Urothelium cell line (cell line): Measurements from ENCODE around the gene JMY.
"Not testable (repeated sequence)": the region's sequence is repeated elsewhere in the genome, so short reads cannot be mapped to it uniquely, and the experiment has no call there.

ENCODE experiments used
- DNase-seq: peaks from one replicate; pipeline ENCODE4 v3.0.0; 2011; ENCODE audit warnings: low spot score, mixed read lengths
- FAIRE-seq: peaks from 2 replicates; lab custom pipeline; 2011; peaks lifted over from hg19 to GRCh38; lab: Jason Lieb, UNC

Gene JMY

DNA sequence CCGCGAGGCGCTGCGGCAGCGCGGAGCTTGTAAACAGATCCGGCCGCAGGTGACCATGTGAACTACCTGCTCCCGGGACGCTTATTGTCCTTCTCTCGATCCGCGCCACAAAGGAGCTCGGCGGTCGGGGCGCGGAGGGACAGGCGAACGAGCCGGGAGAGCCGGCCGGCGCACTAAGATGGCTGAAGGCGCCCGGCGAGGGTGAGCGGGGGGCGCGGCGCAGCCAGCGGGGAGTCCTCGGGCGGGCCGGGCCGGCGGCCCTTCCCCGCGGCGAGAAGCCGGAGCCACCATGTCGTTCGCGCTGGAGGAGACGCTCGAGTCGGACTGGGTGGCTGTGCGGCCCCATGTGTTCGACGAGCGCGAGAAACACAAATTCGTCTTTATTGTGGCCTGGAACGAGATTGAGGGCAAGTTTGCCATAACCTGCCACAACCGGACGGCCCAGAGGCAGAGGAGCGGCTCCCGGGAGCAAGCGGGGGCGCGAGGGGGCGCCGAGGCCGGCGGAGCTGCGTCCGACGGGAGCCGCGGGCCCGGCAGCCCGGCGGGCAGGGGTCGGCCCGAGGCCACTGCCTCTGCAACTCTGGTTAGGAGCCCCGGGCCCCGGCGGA, 535 bp downstream of the JMY start:
- DNase-seq, result peak; percentile 45

GRCh38 chr5:79236970-79237739, 1.2 kb downstream of the JMY start:
- no peak for FAIRE-seq
- DNase-seq, result peak; percentile 46

More for the DNA sequence above, 535 bp downstream of the JMY start:
- no peak for FAIRE-seq

GRCh38 chr5:79237740-79238560, 2.0 kb downstream of the JMY start:
- DNase-seq (no peak), FAIRE-seq (no peak)

DNA sequence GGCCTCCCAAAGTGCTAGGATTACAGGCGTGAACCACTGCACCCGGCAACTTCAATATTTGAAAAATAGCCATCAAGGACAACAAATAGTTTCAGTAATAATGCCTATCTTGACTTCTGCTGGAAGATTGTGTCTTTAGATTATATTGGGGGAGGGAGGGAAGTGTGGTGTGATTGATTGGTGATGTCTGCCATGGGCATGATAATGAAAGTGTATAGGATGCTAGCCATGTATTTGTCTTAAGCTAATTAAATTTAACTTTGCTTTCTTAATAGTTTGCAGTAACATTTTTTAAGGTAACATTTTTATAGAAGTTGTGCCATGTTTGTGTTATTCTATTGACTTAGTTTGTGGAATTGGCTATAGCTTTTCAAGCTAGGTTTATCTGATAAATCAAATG, 4.6 kb downstream of the JMY start:
- no peak for FAIRE-seq
- DNase-seq, result no peak

GRCh38 chr5:79241535-79241979, 5.6 kb downstream of the JMY start:
- DNase-seq, result no peak
- FAIRE-seq, result no peak

GRCh38 chr5:79242242-79243039, 6.5 kb downstream of the JMY start:
- no peak for DNase-seq
- FAIRE-seq, result no peak

DNA sequence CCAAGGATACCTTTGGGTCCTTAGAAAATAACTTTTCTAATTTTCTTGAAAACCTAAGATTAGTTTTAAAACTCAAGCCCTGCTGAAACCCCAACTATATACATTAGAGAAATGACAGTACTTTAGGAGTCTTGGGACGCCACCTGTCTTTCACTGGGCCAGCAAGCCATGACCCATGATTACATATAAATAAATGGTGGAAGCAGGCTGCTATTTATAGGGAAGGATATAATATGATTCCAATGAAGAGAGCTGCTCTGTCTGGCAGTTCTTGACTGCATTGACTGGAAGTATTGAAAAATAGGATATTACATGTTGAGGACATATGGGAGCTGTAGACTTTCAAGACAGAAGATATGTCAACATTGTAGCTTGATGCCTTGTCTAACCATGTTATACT, 7.3 kb downstream of the JMY start:
- DNase-seq (no peak), FAIRE-seq (no peak)

GRCh38 chr5:79254067-79254466, 18.1 kb downstream of the JMY start:
- DNase-seq, FAIRE-seq: not testable (repeated sequence)

- FAIRE-seq, result no peak
- DNase-seq, result peak; percentile 48
These were observed 20.0 kb downstream of the JMY start for GRCh38 chr5:79255786-79256557.

- no peak for FAIRE-seq
- no peak for DNase-seq
These were observed 20.6 kb downstream of the JMY start for GRCh38 chr5:79256563-79256962.

DNA sequence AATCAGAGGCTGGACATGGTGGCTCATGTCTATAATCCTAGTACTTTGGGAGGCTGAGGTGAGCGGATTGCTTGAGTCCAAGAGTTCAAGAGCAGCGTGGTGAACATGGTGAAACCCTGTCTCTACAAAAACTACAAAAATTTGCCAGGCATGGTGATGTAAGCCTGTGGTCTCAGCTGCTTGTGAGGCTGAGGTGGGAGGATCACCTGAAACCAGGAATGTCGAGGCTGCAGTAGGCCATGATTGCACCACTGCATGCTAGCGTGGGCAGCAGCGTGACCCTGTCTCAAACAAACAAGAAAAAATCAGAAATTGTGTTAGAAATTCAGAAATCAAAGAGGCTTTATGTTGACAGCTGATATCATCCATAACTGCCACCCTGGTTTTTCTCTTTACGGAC, 21.4 kb downstream of the JMY start:
- FAIRE-seq, result no peak
- DNase-seq, result no peak

DNA sequence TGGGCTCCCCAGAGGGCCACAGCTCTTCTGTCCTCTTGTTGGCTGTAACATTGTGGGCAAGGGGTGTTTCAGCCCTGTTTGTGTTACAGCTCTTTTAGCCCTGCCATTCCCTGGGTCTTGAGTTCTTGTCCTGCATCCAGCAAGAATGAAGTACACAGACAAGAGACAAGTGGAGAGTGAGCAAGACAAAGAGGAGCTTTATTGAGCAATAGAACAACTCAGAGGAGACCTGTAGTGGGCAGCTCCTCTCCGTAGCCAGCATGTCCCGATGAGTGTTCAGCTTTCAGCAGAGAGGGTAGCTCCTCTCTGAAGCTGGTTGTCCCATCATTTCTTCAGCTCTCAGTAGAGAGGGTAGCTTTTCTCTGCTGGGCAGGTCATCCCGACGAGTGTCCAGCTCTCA, 22.9 kb downstream of the JMY start:
- FAIRE-seq, result no peak
- DNase-seq, result no peak

- DNase-seq (no peak), FAIRE-seq (no peak)
These were observed 23.5 kb downstream of the JMY start for GRCh38 chr5:79259383-79259782.

GRCh38 chr5:79259810-79260209, 23.9 kb downstream of the JMY start:
- FAIRE-seq (no peak), DNase-seq (no peak)

DNA sequence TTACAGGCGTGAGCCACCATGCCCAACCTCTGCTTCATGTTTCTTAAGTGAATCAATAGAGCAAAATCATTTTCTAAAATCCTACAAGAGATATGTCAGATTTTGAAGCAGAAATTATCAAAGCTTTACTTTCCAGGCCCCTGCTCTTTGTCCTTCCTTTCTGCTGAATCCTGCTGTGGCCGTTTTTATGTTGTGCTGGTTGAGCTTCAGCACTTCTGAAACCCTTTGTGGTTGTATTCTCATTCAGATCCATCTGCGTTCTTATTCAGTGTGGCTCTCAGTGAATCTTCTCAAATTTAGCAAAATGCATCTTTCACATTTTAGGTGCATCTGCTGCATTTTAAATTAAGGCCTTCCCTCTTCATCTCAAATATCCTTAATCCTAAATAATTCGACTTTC, 26.0 kb downstream of the JMY start:
- FAIRE-seq (no peak), DNase-seq (no peak)

- no peak for DNase-seq
- no peak for FAIRE-seq
These were observed 27.4 kb downstream of the JMY start for GRCh38 chr5:79263290-79263689.

- FAIRE-seq (no peak), DNase-seq (no peak)
These were observed 31.2 kb downstream of the JMY start for GRCh38 chr5:79267180-79267579.

DNA sequence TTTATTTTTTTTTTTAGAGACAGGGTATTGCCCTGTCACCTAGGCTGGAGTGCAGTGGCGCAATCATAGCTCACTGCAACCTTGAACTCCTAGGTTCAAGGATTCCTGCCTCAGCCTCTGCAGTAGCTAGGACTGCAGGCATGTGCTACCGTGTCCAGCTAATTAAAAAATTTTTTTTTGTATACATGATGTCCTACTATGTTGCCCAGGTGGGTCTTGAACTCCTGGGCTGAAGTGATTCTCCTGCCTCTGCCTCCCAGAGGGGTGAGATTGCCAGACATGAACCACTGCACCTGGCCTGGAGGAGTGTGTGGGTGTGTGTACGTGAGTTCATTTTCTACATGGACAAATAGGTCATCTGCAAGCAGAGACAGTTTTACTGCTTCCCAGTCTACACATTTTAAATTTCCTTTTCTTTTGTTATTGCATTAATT, 33.8 kb downstream of the JMY start:
- peak; percentile 52 for FAIRE-seq
- DNase-seq, result no peak

DNA sequence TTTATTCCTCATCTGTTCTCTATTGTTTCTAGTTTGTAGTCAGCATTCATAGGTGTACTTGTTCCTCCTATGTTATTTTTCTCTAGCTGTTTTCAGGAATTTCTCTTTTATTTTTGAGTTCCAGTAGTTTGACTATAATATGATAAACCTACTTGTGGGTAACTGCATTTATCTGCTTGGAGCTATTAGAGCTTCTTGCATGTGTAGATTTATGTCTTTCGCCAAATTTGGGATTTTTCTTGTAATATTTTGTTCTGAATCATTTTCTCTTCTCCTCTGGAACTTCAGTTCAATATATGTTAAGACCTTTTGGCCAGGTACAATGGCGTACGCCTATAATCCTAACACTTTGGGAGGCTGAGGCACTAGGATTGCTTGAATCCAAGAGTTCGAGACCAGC, 37.4 kb downstream of the JMY start:
- FAIRE-seq, result no peak
- DNase-seq, result no peak

GRCh38 chr5:79284846-79285245, 48.9 kb downstream of the JMY start:
- DNase-seq (no peak), FAIRE-seq (no peak)
